Amniotic epithelial cell (primary cell): Measurements from ENCODE around the gene WFDC8.
A peak's percentile ranks its signal among the peaks of the same experiment; 100 is the strongest.

ENCODE experiments used
- DNase-seq: peaks from one replicate; pipeline ENCODE4 v3.0.0-alpha.2; 2010; ENCODE audit warnings: low read depth

WFDC8 gene

DNA sequence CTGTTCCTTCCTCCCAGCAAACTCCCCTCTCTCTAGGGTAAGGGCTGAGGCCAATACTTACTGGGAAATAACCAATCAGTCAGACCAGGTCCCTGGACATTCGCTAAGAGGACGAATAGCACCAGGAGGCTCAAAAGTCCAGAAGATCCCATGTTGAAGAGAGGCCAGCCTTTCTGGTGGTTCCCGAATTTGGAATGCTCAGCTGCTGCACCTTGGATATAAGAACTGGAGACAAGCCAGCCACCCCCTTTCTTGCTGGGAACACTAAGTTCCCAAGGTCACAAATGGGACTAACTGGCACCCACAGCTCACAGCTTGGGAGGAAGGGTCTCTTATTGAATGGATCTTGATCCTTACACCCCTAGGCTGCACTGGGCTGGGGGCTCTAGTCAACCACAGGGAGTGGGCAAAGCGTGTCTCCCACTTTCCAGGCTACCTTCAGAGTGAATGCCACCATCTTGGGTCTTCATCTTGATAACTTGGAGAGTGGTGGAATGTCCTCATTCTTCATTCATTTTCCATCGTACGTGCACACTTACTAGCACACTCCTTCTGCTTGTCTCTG is 31.8 kb downstream of the WFDC8 start, which contains the start of gene EPPIN:
Gene EPPIN (minus strand): TSS at position 196 of the 565 bp plus-strand sequence. CDS start 44 bp downstream, at position 152.
- DNase-seq, result no peak

DNA sequence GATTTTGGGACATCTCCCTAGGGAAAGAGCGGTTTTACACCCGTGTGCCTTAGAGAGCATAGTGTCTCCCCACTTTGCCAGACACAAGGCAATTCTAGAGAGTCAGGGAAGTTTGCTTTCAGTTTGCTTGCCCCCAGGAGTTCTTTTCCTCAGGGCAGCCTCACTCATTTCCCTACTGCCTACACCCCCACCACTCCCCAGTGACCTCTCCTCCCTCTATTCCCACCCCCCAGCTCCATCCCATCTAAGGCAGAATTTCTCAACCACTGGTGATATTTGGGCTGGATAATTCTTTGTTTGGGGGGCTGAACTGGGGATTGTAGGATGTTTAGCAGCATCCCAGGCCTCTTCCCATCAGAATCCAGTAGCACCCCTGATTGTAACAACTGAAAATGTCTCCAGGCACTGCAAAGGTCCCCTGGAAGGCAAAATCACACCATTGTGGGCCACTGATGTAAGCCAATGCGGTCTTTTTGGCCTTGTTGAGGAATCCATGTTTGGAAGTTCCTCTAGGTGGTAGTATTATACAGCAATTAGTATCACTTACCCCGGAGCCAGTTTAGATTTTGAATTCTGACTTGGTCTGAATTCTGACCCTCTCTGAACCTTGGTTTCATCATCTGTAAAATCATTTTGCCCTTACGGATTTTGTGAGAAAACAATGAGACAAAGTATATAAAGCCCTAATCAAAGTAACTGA is 33.2 kb downstream of the WFDC8 start:
- DNase-seq, result peak; percentile 36

DNA sequence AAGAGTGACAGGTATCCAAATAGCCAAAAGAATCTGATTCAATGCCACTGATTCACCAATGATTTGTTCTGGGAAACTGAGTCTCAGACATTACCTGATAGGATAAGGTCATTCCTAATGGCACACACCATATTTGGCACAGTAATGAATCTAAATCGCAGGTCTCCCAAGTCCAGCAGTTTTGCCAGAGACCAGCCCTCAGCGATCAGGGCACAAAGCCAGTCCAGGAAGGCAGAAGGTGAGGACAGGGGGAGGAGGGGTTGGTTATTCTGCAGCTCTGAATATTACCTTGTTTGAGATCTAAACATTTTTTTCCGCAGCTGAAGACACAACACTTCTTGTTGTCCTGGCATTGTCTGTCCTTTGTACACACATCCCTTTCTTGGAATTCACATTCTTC is 33.7 kb downstream of the WFDC8 start:
- DNase-seq, result no peak

DNA sequence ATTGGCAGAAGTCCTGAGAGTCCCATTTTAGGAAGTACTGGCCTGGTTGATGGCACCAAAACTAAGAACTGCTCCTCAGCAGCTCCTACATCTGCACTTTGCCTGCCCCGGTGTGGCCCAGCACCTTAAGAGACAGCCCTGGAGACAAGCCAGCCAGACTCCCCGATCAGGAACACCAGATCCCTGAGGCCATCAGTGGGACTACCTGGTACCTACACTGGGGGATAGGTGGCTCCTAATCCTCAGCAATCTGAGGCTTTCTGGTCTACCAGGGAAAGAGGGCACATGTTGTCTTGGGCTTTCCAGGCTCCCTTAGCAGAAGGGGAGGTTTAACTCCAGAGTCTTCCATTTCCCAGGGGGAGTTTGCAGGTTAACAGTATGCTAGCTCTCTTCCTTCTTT is 39.7 kb downstream of the WFDC8 start, which contains the start of gene WFDC6:
Gene WFDC6 (minus strand): TSS at position 101 of the 400 bp plus-strand sequence. CDS start 75 bp downstream, at position 26.
- DNase-seq, result no peak

DNA sequence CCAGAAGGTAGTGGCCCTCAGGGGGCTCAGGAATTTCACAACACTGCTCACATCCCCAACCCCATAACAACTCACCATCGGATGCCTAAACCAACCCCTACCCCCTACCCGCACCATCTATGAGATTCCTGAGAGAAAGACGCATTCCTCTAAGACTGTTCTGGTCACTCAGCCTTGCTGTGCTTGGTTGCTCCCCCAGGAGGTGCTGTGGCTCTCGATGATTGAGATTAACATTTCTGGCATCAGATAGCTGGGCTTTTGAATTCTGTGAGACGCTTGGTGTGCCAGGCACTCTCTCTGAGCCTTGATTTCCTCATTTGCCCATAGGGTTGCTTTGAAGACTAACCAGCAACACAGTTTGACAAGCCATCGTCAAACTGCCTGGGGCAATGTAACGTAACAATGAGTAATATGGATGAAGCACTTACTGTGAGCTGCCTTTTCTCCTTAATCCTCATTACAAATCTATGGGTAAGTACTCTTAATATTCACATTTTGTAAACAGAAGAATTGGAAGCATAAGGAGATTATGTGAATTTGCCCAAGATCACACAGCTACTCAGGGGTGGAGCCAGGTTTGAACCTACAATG is 40.8 kb downstream of the WFDC8 start:
- no peak for DNase-seq

DNA sequence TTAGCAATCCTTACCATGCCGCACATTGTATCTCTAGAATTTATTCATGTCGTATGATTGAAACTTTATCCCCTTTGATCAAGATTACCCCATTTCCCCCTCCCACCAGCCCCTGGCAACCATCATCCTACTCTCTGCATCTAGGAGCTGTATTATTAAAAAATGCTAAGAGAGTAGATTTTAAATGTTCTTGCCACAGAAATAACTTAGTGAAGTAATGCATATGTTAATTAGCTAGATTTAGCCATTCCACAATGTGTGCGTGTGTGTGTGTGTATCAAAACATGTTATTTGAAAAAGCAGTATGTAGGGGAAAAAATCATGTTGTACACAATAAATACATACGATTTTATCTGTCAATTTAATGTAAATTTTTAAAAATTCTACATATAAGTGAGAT is 51.8 kb downstream of the WFDC8 start:
- no peak for DNase-seq

DNA sequence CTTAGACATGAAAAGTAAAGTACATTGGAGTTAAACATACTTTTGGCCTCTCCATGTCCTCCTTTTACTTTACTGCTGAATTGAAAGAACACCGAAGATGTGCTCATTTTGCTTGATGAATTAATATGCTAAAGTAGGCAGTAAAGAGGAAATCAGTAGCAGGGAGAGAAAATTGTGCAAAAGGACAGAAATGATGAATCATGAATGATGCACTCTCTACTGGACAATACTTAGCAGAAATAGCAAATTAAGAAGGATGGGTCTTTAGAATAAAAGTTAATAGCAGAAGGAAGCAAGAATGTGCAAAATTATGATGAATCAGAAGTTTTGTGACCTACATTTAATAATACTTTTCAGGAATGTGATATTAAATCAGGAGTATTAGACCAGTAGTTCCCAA is 55.3 kb downstream of the WFDC8 start:
- DNase-seq, result peak; percentile 1

DNA sequence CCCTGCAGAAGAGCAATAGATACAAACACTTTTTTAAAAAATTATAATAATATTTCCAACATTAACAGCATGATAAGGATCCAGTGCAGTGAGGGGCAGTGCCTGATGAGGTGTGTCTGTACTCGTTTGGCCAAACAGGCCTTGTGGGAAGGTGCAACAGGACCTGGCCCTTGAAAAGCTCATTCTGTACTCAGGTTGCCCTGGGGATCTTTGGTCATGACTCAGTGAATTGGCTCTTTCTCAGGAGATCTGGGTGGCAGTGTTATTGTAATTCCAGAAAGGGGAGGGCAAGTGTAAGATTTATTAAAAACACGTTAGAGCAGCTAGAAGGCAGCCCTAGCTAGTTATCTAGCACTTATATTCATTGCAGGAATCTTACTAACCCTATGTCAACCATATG is 60.8 kb downstream of the WFDC8 start:
- peak; percentile 3 for DNase-seq

DNA sequence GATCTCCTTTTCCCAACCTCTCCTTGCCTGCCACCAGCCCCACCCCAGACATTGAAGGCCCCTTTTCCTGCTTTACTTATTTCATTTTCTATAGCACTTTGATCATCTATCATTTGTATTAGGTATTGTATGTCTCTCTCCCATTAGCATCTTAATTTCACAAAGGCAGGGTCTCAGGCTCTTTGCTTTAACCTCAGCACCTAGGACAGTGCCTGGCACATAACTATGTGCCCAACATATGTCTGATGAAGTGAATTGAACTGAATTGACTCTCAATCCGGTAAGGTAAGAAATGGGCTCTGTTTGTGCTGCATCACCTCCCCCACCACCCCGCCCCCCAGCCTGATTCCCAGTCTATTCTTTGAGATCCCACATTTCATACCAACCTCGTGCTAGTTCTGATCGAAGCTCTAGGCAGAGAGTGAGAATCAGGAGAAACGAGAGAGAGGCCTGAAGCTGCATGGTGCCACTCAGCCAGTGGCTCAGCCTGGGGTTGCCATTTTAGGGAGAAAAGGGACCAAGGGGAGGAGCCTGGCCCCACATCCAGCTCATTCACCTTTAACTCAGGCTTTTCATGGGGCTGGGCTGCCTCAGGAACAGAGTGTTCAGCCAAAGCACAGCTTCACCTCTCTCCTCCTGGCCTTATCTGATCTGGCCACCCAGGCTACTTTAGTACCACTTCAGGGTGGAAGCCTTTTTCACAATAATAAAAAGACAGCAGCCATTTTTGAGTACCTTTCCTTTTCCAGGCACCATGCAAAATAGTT is 63.8 kb downstream of the WFDC8 start, which contains the start of gene SPINT3:
Gene SPINT3 (minus strand): TSS at position 476 of the 767 bp plus-strand sequence. CDS start 14 bp downstream, at position 462.
- DNase-seq, result no peak

DNA sequence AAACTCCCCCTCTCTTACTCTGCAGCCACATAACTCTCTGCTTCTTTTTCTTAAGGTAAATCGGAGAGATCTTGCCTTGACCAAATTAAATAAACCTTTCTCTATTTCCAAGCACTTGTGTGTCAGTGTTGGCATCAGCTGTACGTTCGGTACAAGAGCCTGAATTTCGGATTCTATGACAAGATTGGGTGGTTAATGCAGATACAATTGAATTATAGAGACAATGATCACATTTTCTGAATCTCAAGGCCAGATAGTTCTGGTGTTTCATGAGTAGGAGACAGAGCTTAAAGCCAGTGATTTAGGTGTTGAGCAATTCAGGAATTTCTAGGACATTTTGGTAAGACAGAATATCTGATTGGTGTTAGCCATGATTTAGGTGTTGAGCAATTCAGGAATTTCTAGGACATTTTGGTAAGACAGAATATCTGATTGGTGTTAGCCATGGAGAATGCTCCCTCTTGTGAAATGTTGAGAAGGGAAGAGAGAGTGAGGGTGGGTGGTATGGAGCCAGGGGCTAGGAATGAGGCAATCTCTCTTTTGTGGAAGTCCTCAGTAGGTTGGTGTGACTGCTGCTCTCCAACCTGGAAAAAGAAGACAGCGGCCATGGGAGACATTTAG is 68.7 kb downstream of the WFDC8 start:
- peak; percentile 31 for DNase-seq

DNA sequence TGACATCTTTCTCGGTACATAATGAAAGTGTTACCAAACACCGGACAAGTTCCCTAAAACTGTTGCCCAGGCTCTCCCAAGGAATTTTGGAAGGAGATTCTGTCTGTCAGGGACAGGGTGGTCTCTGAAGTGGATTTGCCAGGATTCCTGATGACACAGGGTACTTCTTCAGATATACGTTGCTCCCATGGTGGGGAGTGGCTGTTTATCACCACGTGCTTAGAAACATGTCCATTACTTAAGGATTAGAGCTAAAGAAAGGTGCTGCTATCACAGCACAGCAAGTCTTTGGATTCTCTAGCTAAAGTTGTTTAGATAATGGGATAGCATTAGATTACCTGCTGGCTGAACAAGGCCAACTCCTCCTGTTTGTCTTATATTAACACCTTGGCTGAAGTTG is 70.0 kb downstream of the WFDC8 start:
- no peak for DNase-seq

DNA sequence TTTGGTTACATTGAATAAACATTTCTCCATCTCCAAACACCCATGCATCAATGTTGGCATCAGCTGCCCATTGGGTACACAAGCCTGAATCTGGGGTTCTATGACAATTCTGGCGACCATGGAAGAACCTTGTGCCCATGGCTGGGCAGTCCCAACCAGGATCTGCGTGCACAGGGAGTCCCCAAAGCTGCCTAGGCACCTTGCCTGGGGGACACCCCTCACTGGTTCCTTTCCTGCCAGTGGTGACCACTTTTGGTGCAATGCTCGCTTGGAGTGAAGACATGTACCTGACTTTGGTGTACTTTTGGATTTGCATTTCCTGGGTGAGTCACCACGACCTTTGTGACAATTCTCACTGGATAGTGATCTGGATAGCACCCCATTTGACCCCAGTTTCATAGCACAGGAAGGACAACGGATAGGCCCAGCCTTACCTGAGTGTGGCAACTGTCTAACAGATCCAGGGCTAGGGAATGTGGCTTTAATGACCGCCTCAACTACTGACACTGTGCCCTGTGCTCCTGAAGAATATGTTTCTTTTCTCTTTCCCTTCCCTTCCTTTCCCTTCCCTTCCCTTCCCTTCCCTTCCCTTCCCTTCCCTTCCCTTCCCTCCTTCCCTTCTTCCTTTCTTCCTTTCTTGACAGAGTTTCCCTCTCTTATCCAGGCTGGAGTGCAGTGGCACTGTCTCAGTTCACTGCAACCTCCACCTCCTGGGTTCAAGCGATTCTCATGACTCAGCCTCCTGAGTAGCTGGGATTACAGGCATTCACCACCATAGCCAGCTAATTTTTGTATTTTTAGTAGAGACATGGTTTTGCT is 70.8 kb downstream of the WFDC8 start:
- no peak for DNase-seq

DNA sequence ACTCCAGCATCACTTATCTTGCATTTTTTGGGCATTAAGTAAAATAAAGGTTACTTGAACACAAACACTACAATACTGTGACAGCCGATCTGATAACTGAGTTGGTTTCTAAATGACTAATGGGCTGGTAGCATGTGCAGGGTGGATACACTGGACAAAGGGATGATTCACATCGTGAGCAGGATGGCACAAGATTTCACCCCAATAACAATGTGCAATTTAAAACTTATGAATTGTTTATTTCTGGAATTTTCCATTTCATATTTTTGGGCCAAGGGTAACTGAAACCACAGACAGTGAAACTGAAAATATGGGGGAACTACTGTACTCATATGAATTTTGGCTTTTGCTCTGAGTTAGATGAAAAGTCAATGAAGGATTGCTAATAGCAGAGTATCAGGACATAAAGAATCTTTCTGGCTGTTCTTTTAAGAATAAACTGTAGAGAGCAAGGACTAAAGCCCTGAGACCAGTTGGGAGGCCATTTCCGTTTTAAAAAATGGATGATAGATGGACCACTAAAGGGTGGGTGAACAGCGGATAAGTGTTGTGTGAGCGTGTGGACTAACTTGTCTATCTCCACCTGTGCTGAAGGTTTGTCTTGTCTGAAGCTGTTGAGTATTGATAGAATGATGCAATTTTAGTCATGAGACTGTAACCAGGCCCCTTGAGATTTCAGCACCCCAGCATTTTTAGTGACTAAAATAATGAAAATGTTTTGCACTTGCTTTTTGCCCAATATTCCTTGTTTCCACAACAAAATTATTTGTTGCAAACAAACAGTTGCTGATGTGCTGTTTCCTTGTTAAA is 71.9 kb downstream of the WFDC8 start:
- DNase-seq, result peak; percentile 14

DNA sequence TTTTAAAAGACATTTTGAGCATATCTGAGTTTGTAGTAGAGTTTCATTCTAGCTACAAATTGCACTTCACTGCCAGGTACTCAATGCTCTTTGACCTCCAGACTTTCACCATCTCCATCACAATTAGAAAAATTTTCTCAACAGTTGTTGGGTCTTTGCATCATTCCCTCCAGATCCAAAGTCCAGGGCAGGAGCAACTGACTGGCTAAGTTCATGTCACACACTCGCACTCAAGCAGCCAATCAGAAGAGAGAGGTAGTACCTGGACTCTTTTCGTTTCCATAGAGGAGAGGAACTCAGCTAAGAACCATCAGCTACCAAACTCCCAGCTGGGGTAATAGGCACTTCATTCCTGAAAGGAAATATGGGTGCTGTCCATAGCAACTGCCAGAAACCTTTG is 72.7 kb downstream of the WFDC8 start:
- DNase-seq, result no peak

DNA sequence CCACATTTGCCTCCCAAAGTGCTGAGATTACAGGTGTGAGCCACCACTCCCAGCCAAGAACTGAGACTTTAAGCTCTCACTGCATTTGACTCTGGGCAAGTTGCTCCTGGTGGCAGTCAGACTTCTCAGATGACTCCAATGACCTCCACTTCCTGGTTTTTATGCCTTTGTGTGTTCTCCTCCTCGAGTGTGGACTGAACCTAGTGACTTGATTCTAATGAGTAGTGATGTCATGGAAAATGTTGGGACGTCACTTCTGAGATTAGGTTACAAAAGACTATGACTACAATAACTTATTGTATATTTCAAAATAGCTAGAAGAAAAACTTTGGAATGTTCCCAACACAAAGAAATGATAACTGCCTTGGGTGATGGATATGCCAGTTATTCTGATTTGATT is 75.7 kb downstream of the WFDC8 start:
- no peak for DNase-seq

DNA sequence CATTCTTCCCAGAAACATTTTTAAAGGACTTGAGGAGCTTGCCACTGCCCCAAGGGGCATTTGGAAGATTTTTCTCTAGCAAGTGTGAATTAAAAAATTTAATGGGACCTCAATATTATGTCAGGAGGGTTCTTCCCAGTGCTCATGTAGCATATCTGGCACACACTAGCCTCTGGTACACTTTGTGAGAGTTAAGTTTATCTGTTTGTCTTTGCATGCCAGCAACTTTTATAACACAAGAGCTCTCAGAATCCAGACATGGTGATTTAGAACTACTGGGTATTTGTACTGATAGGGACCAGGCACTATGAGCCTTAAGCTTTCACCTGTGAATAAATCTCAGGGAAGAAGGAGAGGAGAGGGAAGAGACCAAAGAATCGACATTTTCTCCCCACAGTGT is 76.5 kb downstream of the WFDC8 start:
- no peak for DNase-seq
